ENCODE measurements around the gene LRRC2.

GRCh38 chr3:46479696-46480095 lies 86.4 kb downstream of the LRRC2 start:
- TF ChIP-seq, protein P1, sequence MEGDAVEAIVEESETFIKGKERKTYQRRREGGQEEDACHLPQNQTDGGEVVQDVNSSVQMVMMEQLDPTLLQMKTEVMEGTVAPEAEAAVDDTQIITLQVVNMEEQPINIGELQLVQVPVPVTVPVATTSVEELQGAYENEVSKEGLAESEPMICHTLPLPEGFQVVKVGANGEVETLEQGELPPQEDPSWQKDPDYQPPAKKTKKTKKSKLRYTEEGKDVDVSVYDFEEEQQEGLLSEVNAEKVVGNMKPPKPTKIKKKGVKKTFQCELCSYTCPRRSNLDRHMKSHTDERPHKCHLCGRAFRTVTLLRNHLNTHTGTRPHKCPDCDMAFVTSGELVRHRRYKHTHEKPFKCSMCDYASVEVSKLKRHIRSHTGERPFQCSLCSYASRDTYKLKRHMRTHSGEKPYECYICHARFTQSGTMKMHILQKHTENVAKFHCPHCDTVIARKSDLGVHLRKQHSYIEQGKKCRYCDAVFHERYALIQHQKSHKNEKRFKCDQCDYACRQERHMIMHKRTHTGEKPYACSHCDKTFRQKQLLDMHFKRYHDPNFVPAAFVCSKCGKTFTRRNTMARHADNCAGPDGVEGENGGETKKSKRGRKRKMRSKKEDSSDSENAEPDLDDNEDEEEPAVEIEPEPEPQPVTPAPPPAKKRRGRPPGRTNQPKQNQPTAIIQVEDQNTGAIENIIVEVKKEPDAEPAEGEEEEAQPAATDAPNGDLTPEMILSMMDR (IDR thresholded peaks at IDR 0.05; ENCODE audit: insufficient read depth, low read length) = no peak
- no peak for TF ChIP-seq GABPA (IDR thresholded peaks at IDR 0.05; ENCODE audit: low read depth)

Data from HL-60 (cell line).